ENCODE results near the gene CAMK2G.

GRCh38 chr10:73842349-73842748 is 32.0 kb downstream of the CAMK2G start:
- TF ChIP-seq, protein P1, sequence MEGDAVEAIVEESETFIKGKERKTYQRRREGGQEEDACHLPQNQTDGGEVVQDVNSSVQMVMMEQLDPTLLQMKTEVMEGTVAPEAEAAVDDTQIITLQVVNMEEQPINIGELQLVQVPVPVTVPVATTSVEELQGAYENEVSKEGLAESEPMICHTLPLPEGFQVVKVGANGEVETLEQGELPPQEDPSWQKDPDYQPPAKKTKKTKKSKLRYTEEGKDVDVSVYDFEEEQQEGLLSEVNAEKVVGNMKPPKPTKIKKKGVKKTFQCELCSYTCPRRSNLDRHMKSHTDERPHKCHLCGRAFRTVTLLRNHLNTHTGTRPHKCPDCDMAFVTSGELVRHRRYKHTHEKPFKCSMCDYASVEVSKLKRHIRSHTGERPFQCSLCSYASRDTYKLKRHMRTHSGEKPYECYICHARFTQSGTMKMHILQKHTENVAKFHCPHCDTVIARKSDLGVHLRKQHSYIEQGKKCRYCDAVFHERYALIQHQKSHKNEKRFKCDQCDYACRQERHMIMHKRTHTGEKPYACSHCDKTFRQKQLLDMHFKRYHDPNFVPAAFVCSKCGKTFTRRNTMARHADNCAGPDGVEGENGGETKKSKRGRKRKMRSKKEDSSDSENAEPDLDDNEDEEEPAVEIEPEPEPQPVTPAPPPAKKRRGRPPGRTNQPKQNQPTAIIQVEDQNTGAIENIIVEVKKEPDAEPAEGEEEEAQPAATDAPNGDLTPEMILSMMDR (IDR thresholded peaks at IDR 0.05), result no peak
- TF ChIP-seq EZH2phosphoT487 (IDR thresholded peaks at IDR 0.05), result no peak

Measured in neural progenitor cell (in vitro differentiated cells).